ENCODE measurements around the gene ACTR3. TPM values are rescaled to one million over a fixed set of nuclear protein-coding genes. Genes with fewer than 3 reads are reported as not detected.

Gene ACTR3
- total and polyA plus RNA-seq, 2 of the 8 experiments (the other 6 are each of a cell fraction or from before 2014, with no cell fraction given), result 51.7 to 184 TPM

DNA sequence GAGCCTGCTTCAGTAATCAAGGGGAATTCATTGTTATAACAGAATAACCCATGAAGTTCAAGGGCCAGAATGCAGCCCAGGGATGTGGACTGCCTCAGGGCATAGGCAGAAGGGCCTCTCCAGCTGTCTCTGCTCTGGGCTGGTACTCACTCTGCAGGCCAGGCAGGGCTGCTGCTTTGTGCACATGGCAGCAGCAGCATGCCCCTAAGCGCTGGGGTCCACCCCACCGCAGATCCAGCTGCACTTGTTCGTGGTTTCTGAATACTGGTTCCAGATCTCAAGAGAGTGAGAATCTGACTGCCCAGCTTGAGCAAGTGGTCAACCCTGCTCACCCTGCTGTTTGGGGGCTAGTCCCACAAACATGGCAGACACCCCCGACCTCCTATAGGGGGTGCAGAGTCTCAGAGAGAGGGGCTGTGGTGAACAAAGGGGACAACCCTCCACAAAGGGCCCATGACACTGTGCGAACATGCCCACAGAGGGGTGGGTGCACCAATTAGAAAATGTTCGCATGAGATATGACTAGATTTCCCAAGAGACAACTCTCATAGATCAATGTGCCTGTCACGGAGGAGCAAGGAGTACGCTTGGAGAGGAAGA lies 87.3 kb downstream of the ACTR3 start:
- Histone ChIP-seq H3K4ac (replicated peaks; ENCODE audit: insufficient read length, low read depth, low read length) (no peak overlapping the region), H3K14ac (ENCODE audit: insufficient read length) (no peak overlapping the region), H4K8ac (ENCODE audit: extremely low read depth, insufficient read depth, low read length) (no peak overlapping the region), H3K79me2 (ENCODE audit: control insufficient read depth in 1 of 2, insufficient read depth in 2 of 2, low read length in 2 of 2) (no peaks in the 10 kb centered on the region), H3K18ac (ENCODE audit: extremely low read depth, low read length) (no peak overlapping the region), H3K4me1 (replicated peaks in 1 of 4; ENCODE audit: control insufficient read depth in 3 of 4, insufficient read depth in 4 of 4, low read length in 3 of 4) (no peaks in the 10 kb centered on the region), H3K27ac (ENCODE audit: low read depth, low read length) (no peak overlapping the region), H2AK5ac (ENCODE audit: low read depth, low read length) (no peak overlapping the region), H3K27me3 (replicated peaks in 1 of 4; ENCODE audit: control insufficient read depth in 3 of 4, extremely low read depth in 1 of 4, insufficient read depth in 3 of 4, low read length in 3 of 4) (no peaks in the 10 kb centered on the region; a peak in 1 of 7 replicates), H3K4me3 (ENCODE audit: extremely low read depth in 1 of 4, insufficient read depth in 2 of 4, low read depth in 3 of 4, low read length in 4 of 4) (no peak overlapping the region), H2BK120ac (replicated peaks; ENCODE audit: low read depth, low read length) (no peak overlapping the region), H3K36me3 (ENCODE audit: control insufficient read depth in 2 of 4, insufficient read depth in 4 of 4, low read length in 3 of 4) (peaks cover 0 to 3% (median 0%) of the 10 kb centered on the region in 4 experiments; a peak in 1 of 8 replicates), H3K4me2 (ENCODE audit: insufficient read depth in 1 of 2, low read depth in 2 of 2, low read length in 2 of 2) (no peak overlapping the region), H2BK5ac (ENCODE audit: low read depth, low read length) (no peak overlapping the region), H3K9me3 (ENCODE audit: insufficient read depth in 2 of 2, low read depth in 1 of 2, low read length in 1 of 2) (peaks cover 22 to 24% of the 10 kb centered on the region in 2 experiments), H3K23me2 (ENCODE audit: low read depth, low read length) (no peaks in the 10 kb centered on the region), H4K91ac (replicated peaks; ENCODE audit: insufficient read length, low read length) (no peak overlapping the region), H4K5ac (ENCODE audit: insufficient read length, low read depth, low read length) (no peak overlapping the region), H2BK12ac (ENCODE audit: low read depth, low read length) (no peak overlapping the region), H2BK15ac (ENCODE audit: low read length) (no peak overlapping the region), H3K23ac (ENCODE audit: insufficient read length) (no peak overlapping the region), H3K56ac (replicated peaks; ENCODE audit: insufficient read length, low read depth, low read length) (no peak overlapping the region), H3K9ac (replicated peaks in 1 of 4; ENCODE audit: extremely low read depth in 1 of 4, low read depth in 3 of 4, low read length in 3 of 4) (no peak overlapping the region), H2BK20ac (ENCODE audit: low read length) (no peak overlapping the region), H2AFZ (ENCODE audit: low read length) (no peak overlapping the region), H3K79me1 (ENCODE audit: low read depth, low read length) (no peaks in the 10 kb centered on the region), H4K20me1 (replicated peaks in 1 of 2; ENCODE audit: control insufficient read depth in 1 of 2, insufficient read depth in 2 of 2, low read length in 2 of 2) (no peaks in the 10 kb centered on the region)
- TF ChIP-seq, protein P1, sequence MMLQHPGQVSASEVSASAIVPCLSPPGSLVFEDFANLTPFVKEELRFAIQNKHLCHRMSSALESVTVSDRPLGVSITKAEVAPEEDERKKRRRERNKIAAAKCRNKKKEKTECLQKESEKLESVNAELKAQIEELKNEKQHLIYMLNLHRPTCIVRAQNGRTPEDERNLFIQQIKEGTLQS (IDR thresholded peaks at IDR 0.05; ENCODE audit: insufficient read depth, low read depth, low read length), result no peak
- no peak for TF ChIP-seq JUN (IDR thresholded peaks at IDR 0.05; ENCODE audit: low read depth, low read length)
- DNase-seq (ENCODE audit: low read depth in 1 of 2, low spot score in 2 of 2) (no peak), FAIRE-seq (no peak)
- ChIA-PET CTCF (ENCODE audit: partially characterized antibody) (interaction anchor here (0.9 to 3.9 kb wide), 12 partner anchors 8 to 574 kb away, joined by 3 to 24 read pairs (median 4); no protein-coding TSS in a partner anchor), POLR2A (ENCODE audit: partially characterized antibody) (interaction anchor here (0.5 kb wide), 1 partner anchor 21 kb away, joined by 3 read pairs; no protein-coding TSS in a partner anchor)
- WGBS, 2 experiments (ENCODE audit: extremely low coverage in 1 of 2, insufficient coverage in 1 of 2, insufficient read length in 1 of 2, insufficient replicate concordance in 2 of 2, low coverage in 1 of 2, low lambda C conversion rate in 2 of 2, missing lambda C conversion rate in 1 of 2), result 90% methylated on average over 8 of the region's 8 CpGs; no CpG with 5 or more reads in 1 of the 2 experiments
